HG02973 (cell line): ENCODE measurements around the gene CHRNB2.
A peak's percentile ranks its signal among the peaks of the same experiment; 100 is the strongest.

ENCODE experiments used
- ATAC-seq: cut with Tn5 transposase; IDR thresholded peaks from one replicate; pipeline ENCODE4 v1.9.1; 2021; ENCODE audit warnings: moderate library complexity; ENCODE audit not compliant: unreplicated experiment

Gene CHRNB2

GRCh38 chr1:154608397-154609270, 41.1 kb downstream of the CHRNB2 start:
- ATAC-seq = no peak

- ATAC-seq = no peak
These were observed 42.1 kb downstream of the CHRNB2 start for GRCh38 chr1:154609398-154610380.

GRCh38 chr1:154611150-154611862, 43.7 kb downstream of the CHRNB2 start:
- no peak for ATAC-seq

GRCh38 chr1:154614247-154614646, 46.7 kb downstream of the CHRNB2 start:
- ATAC-seq = no peak

- no peak for ATAC-seq
These were observed 47.3 kb downstream of the CHRNB2 start for GRCh38 chr1:154614901-154615300.

GRCh38 chr1:154615411-154615810, 47.8 kb downstream of the CHRNB2 start:
- no peak for ATAC-seq

GRCh38 chr1:154616659-154617345, 49.2 kb downstream of the CHRNB2 start:
- ATAC-seq = no peak

GRCh38 chr1:154619181-154619948, 51.8 kb downstream of the CHRNB2 start:
- ATAC-seq = no peak

GRCh38 chr1:154620751-154621150, 53.2 kb downstream of the CHRNB2 start:
- ATAC-seq = no peak

- ATAC-seq = no peak
These were observed 54.3 kb downstream of the CHRNB2 start for GRCh38 chr1:154621875-154622274.

GRCh38 chr1:154622503-154623039, 55.0 kb downstream of the CHRNB2 start:
- ATAC-seq = no peak

GRCh38 chr1:154623358-154623757, 55.8 kb downstream of the CHRNB2 start:
- ATAC-seq = no peak

- no peak for ATAC-seq
These were observed 57.4 kb downstream of the CHRNB2 start for GRCh38 chr1:154624746-154625643.

GRCh38 chr1:154626456-154627256, 59.1 kb downstream of the CHRNB2 start:
- peak; percentile 12 for ATAC-seq

- ATAC-seq = peak; percentile 46
These were observed 59.9 kb downstream of the CHRNB2 start for GRCh38 chr1:154627257-154628120.

- no peak for ATAC-seq
These were observed 60.5 kb downstream of the CHRNB2 start for GRCh38 chr1:154628121-154628405.
